ENCODE measurements around the gene ITGAV.

Gene ITGAV

DNA sequence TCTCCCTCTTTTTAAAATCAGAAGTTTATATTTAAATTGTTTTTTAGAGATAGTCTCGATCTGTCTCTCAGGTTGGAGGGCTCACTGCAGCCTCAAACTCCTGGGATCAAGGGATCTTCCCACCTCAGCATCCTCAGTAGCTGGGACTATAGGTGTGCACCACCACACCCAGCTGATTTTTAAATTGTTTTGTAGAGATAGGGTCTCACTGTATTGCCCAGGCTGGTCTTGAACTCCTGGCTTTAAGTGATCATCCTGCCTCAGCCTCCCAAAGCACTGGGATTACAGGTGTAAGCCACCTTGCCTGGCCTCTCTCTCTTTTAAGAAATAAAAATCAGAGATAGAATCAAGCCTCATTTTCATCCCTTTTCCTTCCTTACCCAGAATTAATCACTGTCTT is 126.1 kb downstream of the ITGAV start:
- DNase-seq (ENCODE audit: low spot score): no peak
- no peak overlapping the region for H2AFZ ChIP-seq (ENCODE audit: low read length)
- no peak overlapping the region for H2BK15ac ChIP-seq (ENCODE audit: low read length)
- H2BK5ac ChIP-seq (ENCODE audit: low read length): no peak overlapping the region
- H2AK5ac ChIP-seq (ENCODE audit: low read depth, low read length): no peak overlapping the region
- no peak overlapping the region for H3K9ac ChIP-seq (ENCODE audit: low read depth, low read length, poor library complexity)
- no peak overlapping the region for H3K27ac ChIP-seq (replicated peaks; ENCODE audit: low read length)
- no peak overlapping the region for H3K4me2 ChIP-seq (ENCODE audit: insufficient read depth, low read length, poor library complexity, severe bottlenecking)
- H3K27me3 ChIP-seq (ENCODE audit: control insufficient read depth in 3 of 3, insufficient read depth in 3 of 3, low read depth in 1 of 3, low read length in 3 of 3): no peaks in the 10 kb centered on the region
- H2BK12ac ChIP-seq (ENCODE audit: low read length): no peak overlapping the region
- no CpG with 5 or more reads among the region's 1 CpG for WGBS, 2 donors (ENCODE audit: extremely low coverage in 2 of 2, insufficient read length in 2 of 2, insufficient replicate concordance in 1 of 2)
- no peak overlapping the region for H4K8ac ChIP-seq (ENCODE audit: low read depth, low read length)
- H3K4ac ChIP-seq (ENCODE audit: low read length): no peak overlapping the region
- no peak overlapping the region for H2BK120ac ChIP-seq (ENCODE audit: low read depth, low read length)
- no peaks in the 10 kb centered on the region for H3K36me3 ChIP-seq (replicated peaks in 1 of 2; ENCODE audit: control insufficient read depth in 2 of 2, insufficient read depth in 2 of 2, low read length in 2 of 2)
- no peak overlapping the region for H4K91ac ChIP-seq (ENCODE audit: low read depth, low read length, poor library complexity)
- no peak overlapping the region for H3K23ac ChIP-seq (ENCODE audit: low read depth, low read length, poor library complexity)
- H3K18ac ChIP-seq (ENCODE audit: low read length): no peak overlapping the region
- H3K4me1 ChIP-seq (ENCODE audit: control insufficient read depth in 2 of 2, insufficient read depth in 1 of 2, low read depth in 1 of 2, low read length in 2 of 2): peaks cover 10 to 42% of the 10 kb centered on the region in 2 donors
- H3K79me1 ChIP-seq (ENCODE audit: low read depth, low read length): no peaks in the 10 kb centered on the region
- H3K9me3 ChIP-seq (replicated peaks in 1 of 2; ENCODE audit: control insufficient read depth in 2 of 2, insufficient read depth in 1 of 2, low read depth in 1 of 2, low read length in 2 of 2): no peaks in the 10 kb centered on the region
- H3K14ac ChIP-seq (ENCODE audit: low read length): no peak overlapping the region
- no peak overlapping the region for H3K4me3 ChIP-seq (ENCODE audit: low read length in 2 of 2)

DNA sequence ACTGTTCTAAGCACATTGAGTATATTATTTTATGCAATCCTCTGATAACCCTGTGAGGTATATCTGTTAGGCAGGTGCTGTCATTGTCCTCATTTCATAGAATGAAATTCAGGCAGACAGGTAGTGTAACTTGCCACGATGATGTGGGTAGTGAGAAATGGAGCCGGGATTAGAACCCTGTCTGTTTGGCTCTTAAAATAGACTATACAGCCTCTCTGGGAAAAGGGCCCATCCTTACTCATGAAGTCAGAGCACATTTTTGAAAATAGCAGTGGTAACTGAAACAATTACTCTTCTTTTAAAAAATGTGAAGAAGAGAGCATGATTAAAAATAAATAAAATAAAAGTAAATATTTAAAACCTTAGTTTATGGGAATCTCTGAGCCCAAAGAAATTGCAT is 127.0 kb downstream of the ITGAV start:
- H2BK5ac ChIP-seq (ENCODE audit: low read length): no peak overlapping the region
- H3K4me2 ChIP-seq (ENCODE audit: insufficient read depth, low read length, poor library complexity, severe bottlenecking): no peak overlapping the region
- no peaks in the 10 kb centered on the region for H3K36me3 ChIP-seq (replicated peaks in 1 of 2; ENCODE audit: control insufficient read depth in 2 of 2, insufficient read depth in 2 of 2, low read length in 2 of 2)
- H3K18ac ChIP-seq (ENCODE audit: low read length): no peak overlapping the region
- H2AFZ ChIP-seq (ENCODE audit: low read length): peak overlapping the region; percentile 82
- no peak overlapping the region for H3K23ac ChIP-seq (ENCODE audit: low read depth, low read length, poor library complexity)
- no peak overlapping the region for H4K91ac ChIP-seq (ENCODE audit: low read depth, low read length, poor library complexity)
- no peak overlapping the region for H3K4me3 ChIP-seq (ENCODE audit: low read length in 2 of 2)
- H4K8ac ChIP-seq (ENCODE audit: low read depth, low read length): no peak overlapping the region
- no peak overlapping the region for H3K14ac ChIP-seq (ENCODE audit: low read length)
- H3K9ac ChIP-seq (ENCODE audit: low read depth, low read length, poor library complexity): no peak overlapping the region
- WGBS, 2 donors (ENCODE audit: extremely low coverage in 2 of 2, insufficient read length in 2 of 2, insufficient replicate concordance in 1 of 2): no CpG with 5 or more reads among the region's 2 CpGs
- peak overlapping the region; percentile 55 for H3K27ac ChIP-seq (replicated peaks; ENCODE audit: low read length)
- H2BK15ac ChIP-seq (ENCODE audit: low read length): no peak overlapping the region
- H3K4ac ChIP-seq (ENCODE audit: low read length): no peak overlapping the region
- H3K79me1 ChIP-seq (ENCODE audit: low read depth, low read length): no peaks in the 10 kb centered on the region
- no peak for DNase-seq (ENCODE audit: low spot score)
- no peak overlapping the region for H2BK120ac ChIP-seq (ENCODE audit: low read depth, low read length)
- H2BK12ac ChIP-seq (ENCODE audit: low read length): no peak overlapping the region
- no peaks in the 10 kb centered on the region for H3K9me3 ChIP-seq (replicated peaks in 1 of 2; ENCODE audit: control insufficient read depth in 2 of 2, insufficient read depth in 1 of 2, low read depth in 1 of 2, low read length in 2 of 2)
- H3K4me1 ChIP-seq (ENCODE audit: control insufficient read depth in 2 of 2, insufficient read depth in 1 of 2, low read depth in 1 of 2, low read length in 2 of 2): peaks cover 10 to 42% of the 10 kb centered on the region in 2 donors
- no peaks in the 10 kb centered on the region for H3K27me3 ChIP-seq (ENCODE audit: control insufficient read depth in 3 of 3, insufficient read depth in 3 of 3, low read depth in 1 of 3, low read length in 3 of 3)
- no peak overlapping the region for H2AK5ac ChIP-seq (ENCODE audit: low read depth, low read length)

DNA sequence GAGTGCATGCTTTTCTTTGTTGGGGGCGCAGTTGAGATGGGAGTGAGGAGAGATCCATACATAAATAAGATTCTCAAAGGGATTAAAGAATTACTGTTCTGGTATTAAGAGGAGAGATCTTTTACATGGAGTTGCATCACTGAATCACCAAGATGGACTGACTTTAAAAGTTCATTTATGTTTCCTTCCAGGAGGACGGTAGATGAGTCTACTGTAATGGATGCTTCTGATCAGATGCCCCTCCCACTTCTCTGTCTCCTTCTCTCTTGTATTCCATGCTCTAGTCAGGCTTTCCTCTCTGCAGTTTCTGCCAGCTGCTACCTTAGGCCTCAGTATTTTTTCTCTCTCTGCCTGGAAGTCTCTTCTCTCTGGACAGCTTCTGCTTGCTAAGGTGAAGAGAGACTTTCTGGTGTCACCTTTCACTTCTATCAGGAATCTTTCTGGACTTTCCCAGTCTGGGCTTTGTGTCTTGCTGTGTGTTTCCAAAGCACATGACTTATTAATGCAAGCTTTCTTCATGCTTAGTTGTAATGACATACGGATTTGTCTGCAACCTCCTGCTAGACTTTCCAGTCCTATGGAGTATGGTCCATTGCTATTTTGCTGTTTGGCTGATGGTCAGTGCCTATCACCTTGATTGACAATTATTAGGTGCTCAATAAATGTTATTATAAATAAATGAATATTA is 127.6 kb downstream of the ITGAV start:
- no peak overlapping the region for H3K4ac ChIP-seq (ENCODE audit: low read length)
- no CpG with 5 or more reads among the region's 3 CpGs for WGBS, 2 donors (ENCODE audit: extremely low coverage in 2 of 2, insufficient read length in 2 of 2, insufficient replicate concordance in 1 of 2)
- no peak overlapping the region for H3K4me2 ChIP-seq (ENCODE audit: insufficient read depth, low read length, poor library complexity, severe bottlenecking)
- peaks cover 10 to 42% of the 10 kb centered on the region in 2 donors for H3K4me1 ChIP-seq (ENCODE audit: control insufficient read depth in 2 of 2, insufficient read depth in 1 of 2, low read depth in 1 of 2, low read length in 2 of 2)
- H2AFZ ChIP-seq (ENCODE audit: low read length): peak overlapping the region; percentile 82
- no peak overlapping the region for H4K91ac ChIP-seq (ENCODE audit: low read depth, low read length, poor library complexity)
- H2BK120ac ChIP-seq (ENCODE audit: low read depth, low read length): no peak overlapping the region
- H3K23ac ChIP-seq (ENCODE audit: low read depth, low read length, poor library complexity): no peak overlapping the region
- H3K9me3 ChIP-seq (replicated peaks in 1 of 2; ENCODE audit: control insufficient read depth in 2 of 2, insufficient read depth in 1 of 2, low read depth in 1 of 2, low read length in 2 of 2): no peaks in the 10 kb centered on the region
- H3K14ac ChIP-seq (ENCODE audit: low read length): no peak overlapping the region
- no peaks in the 10 kb centered on the region for H3K36me3 ChIP-seq (replicated peaks in 1 of 2; ENCODE audit: control insufficient read depth in 2 of 2, insufficient read depth in 2 of 2, low read length in 2 of 2)
- no peak overlapping the region for H3K4me3 ChIP-seq (ENCODE audit: low read length in 2 of 2)
- no peak overlapping the region for H2BK15ac ChIP-seq (ENCODE audit: low read length)
- no peak overlapping the region for H2BK12ac ChIP-seq (ENCODE audit: low read length)
- no peak overlapping the region for H3K9ac ChIP-seq (ENCODE audit: low read depth, low read length, poor library complexity)
- no peaks in the 10 kb centered on the region for H3K27me3 ChIP-seq (ENCODE audit: control insufficient read depth in 3 of 3, insufficient read depth in 3 of 3, low read depth in 1 of 3, low read length in 3 of 3)
- no peak overlapping the region for H4K8ac ChIP-seq (ENCODE audit: low read depth, low read length)
- no peak overlapping the region for H2AK5ac ChIP-seq (ENCODE audit: low read depth, low read length)
- DNase-seq (ENCODE audit: low spot score): no peak
- H2BK5ac ChIP-seq (ENCODE audit: low read length): no peak overlapping the region
- peak overlapping the region; percentile 53 for H3K27ac ChIP-seq (replicated peaks; ENCODE audit: low read length)
- no peak overlapping the region for H3K18ac ChIP-seq (ENCODE audit: low read length)
- no peaks in the 10 kb centered on the region for H3K79me1 ChIP-seq (ENCODE audit: low read depth, low read length)

DNA sequence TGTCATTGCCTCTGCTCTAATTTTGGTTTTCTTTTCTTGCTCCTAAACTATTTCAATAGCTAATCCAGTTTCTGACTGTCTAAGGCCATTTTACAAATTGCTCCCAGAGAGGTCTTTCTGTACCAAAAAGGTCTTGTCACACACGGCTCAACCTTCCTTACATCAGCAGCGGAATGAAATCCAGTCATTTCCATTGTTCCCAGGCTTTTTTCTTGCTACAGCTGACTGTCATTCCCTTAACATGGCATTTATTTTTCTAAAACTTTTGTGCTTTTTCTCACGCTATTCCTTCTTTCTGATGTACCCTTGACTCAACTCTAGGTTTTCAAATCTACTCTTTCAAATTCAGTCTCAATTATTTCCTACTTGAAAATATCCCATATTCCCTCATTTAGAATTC is 128.3 kb downstream of the ITGAV start:
- H4K8ac ChIP-seq (ENCODE audit: low read depth, low read length): no peak overlapping the region
- no peak overlapping the region for H2AK5ac ChIP-seq (ENCODE audit: low read depth, low read length)
- H3K27ac ChIP-seq (replicated peaks; ENCODE audit: low read length): peak overlapping the region; percentile 18
- no peak overlapping the region for H3K23ac ChIP-seq (ENCODE audit: low read depth, low read length, poor library complexity)
- H3K4ac ChIP-seq (ENCODE audit: low read length): no peak overlapping the region
- no peak overlapping the region for H2BK15ac ChIP-seq (ENCODE audit: low read length)
- H4K91ac ChIP-seq (ENCODE audit: low read depth, low read length, poor library complexity): no peak overlapping the region
- H2BK120ac ChIP-seq (ENCODE audit: low read depth, low read length): no peak overlapping the region
- no peak overlapping the region for H3K4me3 ChIP-seq (ENCODE audit: low read length in 2 of 2)
- no peak overlapping the region for H2AFZ ChIP-seq (ENCODE audit: low read length)
- H3K27me3 ChIP-seq (ENCODE audit: control insufficient read depth in 3 of 3, insufficient read depth in 3 of 3, low read depth in 1 of 3, low read length in 3 of 3): no peaks in the 10 kb centered on the region
- no CpG with 5 or more reads among the region's 3 CpGs for WGBS, 2 donors (ENCODE audit: extremely low coverage in 2 of 2, insufficient read length in 2 of 2, insufficient replicate concordance in 1 of 2)
- no peaks in the 10 kb centered on the region for H3K36me3 ChIP-seq (replicated peaks in 1 of 2; ENCODE audit: control insufficient read depth in 2 of 2, insufficient read depth in 2 of 2, low read length in 2 of 2)
- H3K9me3 ChIP-seq (replicated peaks in 1 of 2; ENCODE audit: control insufficient read depth in 2 of 2, insufficient read depth in 1 of 2, low read depth in 1 of 2, low read length in 2 of 2): no peaks in the 10 kb centered on the region
- no peak overlapping the region for H3K9ac ChIP-seq (ENCODE audit: low read depth, low read length, poor library complexity)
- H3K18ac ChIP-seq (ENCODE audit: low read length): no peak overlapping the region
- H3K4me2 ChIP-seq (ENCODE audit: insufficient read depth, low read length, poor library complexity, severe bottlenecking): no peak overlapping the region
- no peak for DNase-seq (ENCODE audit: low spot score)
- no peaks in the 10 kb centered on the region for H3K79me1 ChIP-seq (ENCODE audit: low read depth, low read length)
- H2BK5ac ChIP-seq (ENCODE audit: low read length): no peak overlapping the region
- H2BK12ac ChIP-seq (ENCODE audit: low read length): no peak overlapping the region
- peaks cover 8 to 39% of the 10 kb centered on the region in 2 donors for H3K4me1 ChIP-seq (ENCODE audit: control insufficient read depth in 2 of 2, insufficient read depth in 1 of 2, low read depth in 1 of 2, low read length in 2 of 2)
- no peak overlapping the region for H3K14ac ChIP-seq (ENCODE audit: low read length)
